ENCODE data around the gene SPTSSA.

GRCh38 chr14:34425095-34425851 lies 36.8 kb downstream of the SPTSSA start:
- no peak for TF ChIP-seq EZH2phosphoT487 (IDR thresholded peaks at IDR 0.05; ENCODE audit: borderline replicate concordance, low read length)
- no peak for TF ChIP-seq CTCF (conservative IDR thresholded peaks at IDR 0.05; ENCODE audit: low read depth, low read length)
